HG03442 (cell line): ENCODE data around the gene COQ6.
"Not testable (repeated sequence)": the region's sequence is repeated elsewhere in the genome, so short reads cannot be mapped to it uniquely, and the experiment has no call there.

ENCODE experiments used
- ATAC-seq: cut with Tn5 transposase; IDR thresholded peaks from one replicate; pipeline ENCODE4 v1.9.1; 2021; ENCODE audit warnings: mild to moderate bottlenecking, moderate library complexity; ENCODE audit not compliant: unreplicated experiment

The COQ6 gene

DNA sequence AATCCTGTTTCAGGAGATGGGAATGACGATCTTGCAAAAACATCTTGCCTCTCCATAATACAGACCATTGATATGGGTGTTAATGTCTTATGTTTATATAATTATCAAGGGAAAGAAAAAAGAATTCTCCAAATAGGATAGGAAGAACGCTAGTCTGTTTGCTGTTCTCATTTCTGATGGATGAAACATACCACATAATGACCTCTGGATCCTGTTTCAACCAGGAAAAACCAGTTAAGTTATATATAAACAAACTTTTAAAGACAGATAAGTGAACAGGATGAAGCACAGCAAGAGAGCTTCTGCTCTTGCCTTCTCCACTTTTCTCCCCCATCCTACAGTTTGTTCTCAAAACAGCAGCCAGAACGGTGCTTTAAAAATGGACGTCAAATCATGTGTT lies 27.8 kb downstream of the COQ6 start:
- ATAC-seq = no peak

DNA sequence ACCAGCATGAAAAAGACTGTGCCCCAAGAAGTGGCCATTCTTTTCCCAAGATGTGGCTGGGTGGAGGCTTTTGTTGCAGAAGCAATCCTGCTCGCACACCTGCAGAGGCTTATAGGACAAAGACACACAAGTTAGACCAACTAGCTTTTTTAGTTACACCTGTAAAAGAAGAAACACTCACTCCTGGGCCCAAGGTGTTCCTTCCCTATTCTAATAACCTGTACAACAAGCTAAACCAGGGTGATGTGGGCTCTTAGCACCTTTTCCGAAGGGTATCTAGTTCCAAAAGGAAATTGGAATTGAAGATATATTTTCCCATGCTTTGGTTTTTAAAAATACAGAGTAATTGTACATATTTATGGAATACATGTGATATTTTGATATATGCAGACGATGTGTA lies 38.0 kb downstream of the COQ6 start:
- no peak for ATAC-seq

DNA sequence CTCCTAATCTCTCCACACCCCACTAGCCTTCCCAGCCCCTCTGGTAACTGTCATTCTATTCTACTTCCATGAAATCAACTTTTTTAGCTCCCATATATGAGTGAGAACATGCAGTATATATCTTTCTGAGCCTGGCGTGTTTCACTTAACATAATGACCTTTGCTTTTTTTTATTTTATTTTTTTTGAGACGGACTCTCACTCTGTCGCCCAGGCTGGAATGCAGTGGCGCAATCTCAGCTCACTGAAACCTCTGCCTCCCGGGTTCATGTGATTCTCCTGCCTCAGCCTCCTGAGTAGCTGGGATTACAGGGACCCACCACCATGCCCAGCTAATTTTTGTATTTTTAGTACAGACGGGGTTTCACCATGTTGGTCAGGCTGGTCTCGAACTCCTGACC lies 38.6 kb downstream of the COQ6 start:
- not testable (repeated sequence) for ATAC-seq

DNA sequence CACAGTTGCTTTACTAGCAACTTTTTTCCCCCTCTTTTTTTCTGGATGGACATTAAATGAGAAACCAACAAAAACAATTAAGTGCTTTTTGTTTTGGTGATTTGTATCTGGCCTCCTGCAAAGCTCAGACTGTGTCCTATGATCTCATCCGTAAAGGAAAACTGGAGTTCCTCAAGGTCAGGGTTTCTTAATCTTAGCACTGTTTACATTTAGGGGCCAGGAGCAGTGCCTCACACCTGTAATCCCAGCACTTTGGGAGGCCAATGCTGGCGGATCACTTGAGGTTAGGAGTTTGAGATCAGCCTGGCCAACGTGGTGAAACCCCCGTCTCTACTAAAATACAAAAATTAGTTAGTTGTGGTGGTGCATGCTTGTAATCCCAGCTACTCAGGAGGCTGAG lies 41.0 kb downstream of the COQ6 start:
- no peak for ATAC-seq

DNA sequence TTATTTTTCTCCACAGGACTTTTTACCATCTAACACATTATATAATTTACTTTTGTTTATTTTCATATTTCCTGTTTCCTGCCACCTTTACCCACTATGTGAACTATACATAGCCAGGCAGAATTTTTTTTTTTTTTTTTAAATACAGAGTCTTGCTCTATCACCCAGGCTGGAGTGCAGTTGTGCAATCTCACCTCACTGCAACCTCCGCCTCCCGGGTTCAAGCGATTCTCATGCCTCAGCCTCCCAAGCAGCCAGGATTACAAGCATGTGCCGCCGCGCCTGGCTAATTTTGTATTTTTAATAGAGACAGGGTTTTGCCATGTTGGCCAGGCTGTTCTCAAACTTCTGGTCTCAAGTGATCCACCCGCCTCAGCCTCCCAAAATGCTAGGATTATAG lies 44.8 kb downstream of the COQ6 start:
- not testable (repeated sequence) for ATAC-seq

DNA sequence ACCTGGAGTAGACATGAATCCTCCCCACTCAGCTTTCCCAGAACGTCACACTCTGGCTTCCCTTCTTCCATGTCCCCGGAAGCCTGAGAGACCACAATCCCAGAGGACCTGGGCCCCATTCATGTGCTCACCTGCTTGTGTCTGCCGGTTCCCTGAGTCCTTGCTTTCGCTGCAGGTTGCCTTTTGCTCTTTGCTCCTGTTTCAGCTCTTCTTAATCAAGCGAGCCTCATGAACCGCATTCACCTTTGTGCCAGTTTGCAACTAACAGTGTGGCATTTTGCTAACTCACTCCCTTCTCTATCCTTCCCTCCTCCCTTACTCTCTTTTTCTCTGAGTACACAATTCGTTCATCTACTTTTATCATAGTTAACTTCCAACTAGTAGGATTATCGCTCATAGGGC lies 45.9 kb downstream of the COQ6 start:
- ATAC-seq = no peak

DNA sequence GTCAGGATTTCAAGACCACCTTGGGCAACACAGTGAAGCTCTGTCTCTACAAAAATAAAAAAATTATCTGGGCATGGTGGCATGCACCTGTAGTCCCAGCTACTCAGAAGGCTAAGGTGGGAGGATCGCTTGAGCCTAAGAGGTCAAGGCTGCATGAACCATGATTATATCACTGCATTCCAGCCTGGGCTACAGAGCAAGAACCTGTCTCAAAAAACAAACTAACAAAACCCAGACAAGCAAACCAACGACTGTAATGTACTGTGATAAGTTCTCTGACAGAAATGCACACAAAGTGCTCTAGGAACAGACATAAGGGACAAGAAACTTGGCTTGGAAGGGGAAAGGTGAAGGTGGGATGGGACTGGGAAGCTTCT lies 46.6 kb downstream of the COQ6 start:
- ATAC-seq = no peak

DNA sequence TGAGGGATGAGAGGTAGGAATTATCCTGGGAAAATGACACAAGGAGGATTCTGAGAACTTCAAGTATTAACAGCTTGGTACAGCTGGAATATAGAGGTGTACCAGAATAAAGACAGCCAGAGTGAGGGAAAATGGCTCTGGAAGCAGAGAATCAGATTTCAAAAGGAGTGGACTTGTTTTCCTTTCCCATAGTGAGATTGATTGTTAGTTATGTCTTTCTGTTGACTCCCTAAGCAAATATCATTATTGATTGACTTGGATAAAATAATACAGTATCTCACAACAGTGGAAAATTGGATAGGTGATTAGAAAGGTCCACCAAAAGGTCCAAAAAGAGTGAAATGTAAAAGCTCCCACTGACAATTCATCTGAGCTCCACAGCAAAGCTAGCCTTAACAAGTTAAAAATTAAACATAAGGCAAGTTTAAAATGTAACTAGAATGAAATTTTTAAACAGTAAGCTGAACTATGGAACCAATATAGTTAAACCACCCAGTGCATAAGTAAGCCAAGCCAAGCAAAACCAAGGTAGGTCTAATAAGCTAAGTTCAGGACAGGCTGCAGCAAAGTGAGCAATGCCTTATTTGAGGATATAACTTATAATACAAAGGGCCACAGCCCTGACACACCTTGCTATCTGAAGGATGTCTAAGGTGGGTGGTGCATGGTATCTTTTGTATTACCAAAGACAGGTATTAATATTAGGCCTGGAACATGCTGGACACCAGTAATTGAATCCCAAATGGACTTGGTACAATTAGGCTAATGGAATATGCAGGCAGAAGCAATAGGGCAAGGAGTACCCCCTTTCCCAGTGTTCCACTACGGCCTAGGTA lies 47.2 kb downstream of the COQ6 start:
- no peak for ATAC-seq

DNA sequence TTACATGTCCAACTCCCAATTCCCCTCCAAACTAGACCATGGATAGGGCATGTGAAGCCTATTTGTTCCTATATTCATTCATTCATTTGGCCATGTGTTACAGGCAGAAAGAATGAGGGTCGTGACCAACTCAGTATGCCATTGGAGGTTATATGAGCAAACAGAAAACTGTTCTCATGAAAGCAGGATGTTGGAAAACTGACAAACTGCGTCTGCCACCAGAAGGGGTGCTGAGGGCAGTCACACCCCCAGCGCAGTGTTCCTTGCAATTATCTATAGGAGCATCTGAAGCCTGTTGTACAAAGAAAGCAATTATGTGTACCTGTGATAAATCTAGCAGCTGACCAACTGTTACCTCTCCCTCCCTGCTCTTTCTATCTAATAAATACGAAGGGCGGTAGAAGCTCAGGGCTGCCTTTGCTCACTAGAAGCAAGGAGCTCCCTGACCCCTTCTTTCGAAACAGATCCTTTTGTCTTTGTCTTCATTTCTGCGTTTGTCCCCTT lies 47.9 kb downstream of the COQ6 start:
- no peak for ATAC-seq

DNA sequence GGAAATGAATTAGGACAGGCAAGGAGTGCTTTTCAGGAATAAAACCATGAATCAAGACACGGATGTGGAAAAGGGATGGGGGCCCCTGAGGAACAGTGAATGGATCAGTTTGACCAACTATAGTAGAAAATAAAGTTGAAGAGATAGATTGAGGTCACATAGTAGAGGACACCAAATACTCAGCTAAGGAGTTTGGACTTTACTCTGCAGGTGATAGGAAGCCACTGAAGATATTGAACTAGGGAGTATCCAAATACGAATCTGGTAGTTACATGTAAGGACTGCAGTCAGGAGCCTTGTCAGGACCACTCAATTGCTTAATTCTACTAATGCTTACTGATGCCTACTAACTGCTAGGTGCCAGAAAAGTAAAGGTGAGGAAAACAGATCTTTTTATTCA lies 48.6 kb downstream of the COQ6 start:
- ATAC-seq = no peak

DNA sequence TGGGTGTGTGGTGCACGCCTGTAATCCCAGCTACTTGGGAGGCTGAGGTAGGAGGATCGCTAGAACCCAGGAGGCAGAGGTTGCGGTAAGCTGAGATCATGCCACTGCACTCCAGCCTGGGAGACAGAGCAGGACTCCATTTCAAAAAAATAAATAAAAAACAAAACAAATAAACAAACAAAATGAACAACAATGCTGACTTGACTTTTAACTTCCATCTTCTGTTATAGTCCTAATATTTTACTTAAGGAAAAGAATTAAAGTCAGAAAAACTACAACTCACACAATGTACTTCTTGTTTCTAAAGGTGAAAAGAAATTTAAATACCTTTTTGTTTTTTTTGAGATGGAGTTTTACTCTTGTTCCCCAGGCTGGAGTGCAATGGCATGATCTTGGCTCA lies 55.6 kb downstream of the COQ6 start:
- not testable (repeated sequence) for ATAC-seq

DNA sequence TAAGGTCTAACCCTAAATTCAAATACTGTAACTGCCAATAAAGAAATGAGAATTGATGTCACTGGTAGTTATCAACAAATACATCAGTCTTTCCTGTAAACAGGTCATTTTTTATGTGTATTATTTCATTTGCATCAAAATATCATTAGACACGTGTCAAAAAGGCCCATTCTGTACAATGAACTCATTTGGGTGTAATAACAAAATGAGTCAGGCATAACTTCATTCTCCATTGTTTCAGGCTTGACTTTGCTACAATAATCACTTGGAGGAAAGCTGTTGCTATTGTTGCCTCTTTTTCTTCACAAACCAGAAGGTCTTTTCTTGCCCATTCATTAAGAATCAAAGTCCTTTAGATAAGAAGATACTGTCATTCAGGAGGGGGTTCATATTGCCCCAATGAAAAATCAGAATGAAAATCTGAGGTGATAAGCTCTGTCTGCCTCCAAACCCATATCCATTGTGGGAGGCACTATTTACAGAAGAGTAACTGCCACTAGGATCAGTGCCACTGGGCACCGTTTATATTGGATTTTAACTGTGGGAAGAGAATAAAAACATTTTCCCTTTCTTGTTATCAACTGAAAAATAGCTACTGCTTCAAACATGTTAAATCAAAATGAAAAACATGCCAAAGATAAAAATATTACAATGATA lies 58.9 kb downstream of the COQ6 start:
- ATAC-seq = no peak
